HG02588 (cell line): ENCODE data around the gene ERBB4.

Source experiments
- ATAC-seq: cut with Tn5 transposase; IDR thresholded peaks from one replicate; pipeline ENCODE4 v1.9.1; 2021; ENCODE audit warnings: mild to moderate bottlenecking, moderate library complexity; ENCODE audit not compliant: unreplicated experiment

Gene ERBB4

GRCh38 chr2:212538305-212539071 is at the start of gene ERBB4:
ERBB4 (minus strand) TSS chr2:212538802; CDS start chr2:212538530, 272 bp downstream.
- ATAC-seq: no peak

GRCh38 chr2:212580117-212580516 is 41.5 kb upstream of the ERBB4 start:
- no peak for ATAC-seq

GRCh38 chr2:212556296-212556695 is 17.7 kb upstream of the ERBB4 start:
- no peak for ATAC-seq

- ATAC-seq: no peak
Observed at GRCh38 chr2:212554233-212554632, 15.6 kb upstream of the ERBB4 start.

- no peak for ATAC-seq
Observed at GRCh38 chr2:212549941-212550340, 11.3 kb upstream of the ERBB4 start.

GRCh38 chr2:212549463-212549862 is 10.9 kb upstream of the ERBB4 start:
- ATAC-seq: no peak

GRCh38 chr2:212548455-212548819 is 9.8 kb upstream of the ERBB4 start:
- no peak for ATAC-seq

GRCh38 chr2:212547716-212548454 is 9.3 kb upstream of the ERBB4 start:
- no peak for ATAC-seq

- ATAC-seq: no peak
Observed at GRCh38 chr2:212546669-212547068, 8.1 kb upstream of the ERBB4 start.

- ATAC-seq: no peak
Observed at GRCh38 chr2:212540341-212540740, 1.7 kb upstream of the ERBB4 start.

- no peak for ATAC-seq
Observed at GRCh38 chr2:212539072-212539880, 674 bp upstream of the ERBB4 start.

GRCh38 chr2:212537726-212538304 is 787 bp downstream of the ERBB4 start:
- no peak for ATAC-seq

GRCh38 chr2:212536817-212537725 is 1.5 kb downstream of the ERBB4 start:
- ATAC-seq: no peak

- no peak for ATAC-seq
Observed at GRCh38 chr2:212535996-212536816, 2.4 kb downstream of the ERBB4 start.

GRCh38 chr2:212534336-212534735 is 4.3 kb downstream of the ERBB4 start:
- no peak for ATAC-seq

GRCh38 chr2:212532585-212532984 is 6.0 kb downstream of the ERBB4 start:
- no peak for ATAC-seq

- ATAC-seq: no peak
Observed at GRCh38 chr2:212532087-212532486, 6.5 kb downstream of the ERBB4 start.

GRCh38 chr2:212531499-212531898 is 7.1 kb downstream of the ERBB4 start:
- no peak for ATAC-seq

GRCh38 chr2:212530991-212531390 is 7.6 kb downstream of the ERBB4 start:
- ATAC-seq: no peak
